ENCODE data around the gene KAT2A. TPM values are rescaled to one million over a fixed set of nuclear protein-coding genes. Genes with fewer than 3 reads are reported as not detected.

KAT2A gene
- polyA plus RNA-seq, 3 donors from 2014 or later, result 2.9 to 4.3 (median 3.5) TPM

- no peak for DNase-seq
- no peak overlapping the region for H3K4me3 Mint-ChIP-seq
These were observed 56.0 kb downstream of the KAT2A start for GRCh38 chr17:42065201-42065600.

More at GRCh38 chr17:42065201-42065600, 56.0 kb downstream of the KAT2A start:
- Mint-ChIP-seq H3K36me3 (no peaks in the 10 kb centered on the region), H3K4me1 (peaks cover 7 to 10% of the 10 kb centered on the region in 2 donors), H3K9me3 (no peaks in the 10 kb centered on the region), H3K27me3 (ENCODE audit: low read depth in 3 of 3) (peaks cover 0 to 5% (median 5%) of the 10 kb centered on the region in 3 donors), H3K27ac (no peak overlapping the region)

Other genes with a start within 250 kb of the KAT2A start
- gene ACLY, start 202.4 kb downstream of the KAT2A start, polyA plus RNA-seq, result 10 to 100 TPM; 46.9 to 99.2 (median 49.3) TPM
- gene ODAD4, start 190.8 kb downstream of the KAT2A start, polyA plus RNA-seq, result under 1 TPM in 2 of 3 donors, not detected in 1; 0.15 to 0.38 TPM
- gene CNP, start 154.6 kb downstream of the KAT2A start, polyA plus RNA-seq, result 10 to 100 TPM; 22.8 to 56.3 (median 44.1) TPM
- gene DNAJC7, start 103.9 kb downstream of the KAT2A start, polyA plus RNA-seq, result 10 to 100 TPM; 54.1 to 94.0 (median 55.8) TPM
- 10 to 100 TPM; 21.5 to 33.6 (median 32.6) TPM for gene NKIRAS2, start 101.3 kb downstream of the KAT2A start, polyA plus RNA-seq
- under 1 TPM in 2 of 3 donors, not detected in 1; 0.19 to 0.21 TPM for gene C17orf113, start 70.8 kb downstream of the KAT2A start, polyA plus RNA-seq
- gene ZNF385C, start 22.9 kb downstream of the KAT2A start, polyA plus RNA-seq, result under 1 TPM in 1 of 3 donors, not detected in 2; 0.44 TPM
- gene DHX58, start 8.7 kb downstream of the KAT2A start, polyA plus RNA-seq, result 10 to 100 TPM in 1 of 3 donors, 1 to 10 TPM in 2; 3.0 to 14.3 (median 9.8) TPM
- under 1 TPM in 1 of 3 donors, not detected in 2; 0.11 TPM for gene HSPB9, start 1.4 kb upstream of the KAT2A start, polyA plus RNA-seq
- gene RAB5C, start 33.6 kb upstream of the KAT2A start, polyA plus RNA-seq, result 100 to 1,000 TPM; 120 to 152 (median 133) TPM
- not detected for gene KCNH4, start 59.8 kb upstream of the KAT2A start, polyA plus RNA-seq
- not detected for gene HCRT, start 64.1 kb upstream of the KAT2A start, polyA plus RNA-seq
- gene GHDC, start 73.1 kb upstream of the KAT2A start, polyA plus RNA-seq, result 10 to 100 TPM; 15.8 to 21.1 (median 19.9) TPM
- gene STAT5B, start 155.0 kb upstream of the KAT2A start, polyA plus RNA-seq, result 10 to 100 TPM; 33.9 to 58.3 (median 37.8) TPM
- 10 to 100 TPM; 33.2 to 62.9 (median 38.2) TPM for gene STAT5A, start 167.1 kb upstream of the KAT2A start, polyA plus RNA-seq